Upper lobe of left lung (tissue), 6 donors: ENCODE data around the gene LGALS9. TPM values are rescaled to one million over a fixed set of nuclear protein-coding genes. Genes with fewer than 3 reads are reported as not detected.

Experiments used
- ATAC-seq, 2 donors: fragments of 200-7000 bp; cut with Tn5 transposase; one replicate each; pipeline ENCODE4 v1.9.1; 2022; ENCODE audit warnings: mild to moderate bottlenecking in 2 of 2, moderate library complexity in 2 of 2; ENCODE audit not compliant: low FRiP score in 2 of 2
- DNase-seq, 2 donors: peaks; one replicate each; pipeline ENCODE4 v3.0.0-alpha.2; 2019 to 2020
- H3K27ac ChIP-seq, 4 donors: fragments of 200-600 bp; sonication (generic); one replicate each; pipeline ENCODE4 v1.5.1; 2016 to 2019
- H3K27me3 ChIP-seq, 4 donors: fragments of 200-600 bp; sonication (generic); one replicate each; pipeline ENCODE4 v1.5.1; 2017 to 2019
- H3K36me3 ChIP-seq, 4 donors: fragments of 200-600 bp; sonication (generic); one replicate each; pipeline ENCODE4 v1.5.1; 2016 to 2019
- H3K4me1 ChIP-seq, 4 donors: fragments of 200-600 bp; sonication (generic); one replicate each; pipeline ENCODE4 v1.5.1; 2018 to 2019
- H3K4me3 ChIP-seq, 4 donors: fragments of 200-600 bp; sonication (generic); one replicate each; pipeline ENCODE4 v1.5.1; 2017 to 2019; ENCODE audit warnings: mild to moderate bottlenecking in 2 of 4, moderate library complexity in 1 of 4
- H3K9me3 ChIP-seq, 4 donors: fragments of 200-600 bp; sonication (generic); one replicate each; pipeline ENCODE4 v1.5.1; 2018 to 2019
- CTCF ChIP-seq, 6 experiments: fragments of 450-650 bp in 4 of 6; fragments of 200-600 bp in 2 of 6; sonication (generic) in 2 of 6; IDR thresholded peaks; one replicate each; pipeline ENCODE4 v1.5.1; 2016 to 2019; ENCODE audit warnings: antibody characterized with exemption in 6 of 6
- EP300 ChIP-seq, 4 donors: sonication (generic); formaldehyde crosslinking; IDR thresholded peaks; one replicate each; pipeline ENCODE4 v1.5.1; 2017; ENCODE audit warnings: antibody characterized with exemption in 4 of 4, control low read depth in 2 of 4
- POLR2A ChIP-seq, 4 donors: fragments of 450-650 bp; IDR thresholded peaks; one replicate each; pipeline ENCODE4 v1.5.1; 2016 to 2017; ENCODE audit warnings: antibody characterized with exemption in 4 of 4, mild to moderate bottlenecking in 2 of 4
- POLR2AphosphoS5 ChIP-seq, 2 donors: sonication (generic); formaldehyde crosslinking; IDR thresholded peaks; one replicate each; pipeline ENCODE4 v1.5.1; 2017; ENCODE audit warnings: antibody characterized with exemption in 2 of 2
- WGBS, 2 donors: methylation state at CpG; one replicate each; pipeline ENCODE4 v1.1.5; 2017 to 2018; 5-methylcytosine and 5-hydroxymethylcytosine counted together
- total RNA-seq, 6 donors: library from RNA; depleted of rRNA in 4 of 6; stranded (reverse); fragments of >200 nt in 4 of 6; gene quantifications; one replicate each; pipeline versions ENCODE4 v1.1.0 to v1.2.1, GENCODE V29; 2016 to 2021
- donor health status: DM: no; HTN: no; CAD: no; lungs with moderate emphysema.
- donor health status: DM: no; HTN: yes; CAD: no; lungs with severe emphysema.

Gene LGALS9
- total RNA-seq, 6 donors from 2014 or later, result 64.6 to 238 (median 150) TPM

DNA sequence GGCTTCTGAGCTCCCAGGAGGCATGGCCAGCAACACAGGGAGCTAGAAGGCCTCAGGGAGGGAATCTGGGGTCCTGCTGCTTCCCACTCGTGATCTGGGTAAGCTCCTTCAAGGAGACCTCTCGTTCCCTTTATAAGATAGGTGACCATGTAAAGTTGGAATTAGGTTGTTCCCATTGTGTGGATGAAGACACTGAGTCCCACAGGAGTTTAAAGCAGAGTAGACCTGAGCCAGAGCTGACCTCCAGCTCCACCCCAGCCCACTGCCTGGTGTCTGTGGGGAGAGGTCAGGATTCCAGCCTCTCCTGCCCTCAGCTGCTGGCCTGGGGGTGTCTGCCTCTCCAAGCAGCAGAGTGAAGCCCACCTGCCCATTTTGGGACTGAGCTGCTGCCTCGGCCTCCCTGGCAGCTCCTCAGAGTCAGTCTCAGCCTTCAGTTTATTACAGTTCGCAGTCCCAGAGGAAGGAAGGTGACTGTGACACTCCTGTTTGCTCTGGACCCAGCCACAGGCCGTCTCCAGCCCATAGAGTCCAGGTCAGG is 33.1 kb upstream of the LGALS9 start:
- H3K9me3 ChIP-seq, result no peaks in the 10 kb centered on the region
- H3K4me1 ChIP-seq, result peaks cover 0 to 9% (median 2%) of the 10 kb centered on the region in 4 donors
- WGBS, 2 donors, result 76 to 92% methylated on average over 2 to 5 of the region's 5 CpGs
- H3K27me3 ChIP-seq, result no peaks in the 10 kb centered on the region
- no peak overlapping the region for H3K27ac ChIP-seq
- TF ChIP-seq CTCF (IDR thresholded peaks at IDR 0.05) (no peak), POLR2AphosphoS5 (IDR thresholded peaks at IDR 0.05) (no peak), POLR2A (IDR thresholded peaks at IDR 0.05) (no peak), EP300 (IDR thresholded peaks at IDR 0.05) (no peak)
- no peak overlapping the region for H3K4me3 ChIP-seq
- H3K36me3 ChIP-seq, result peaks cover 0 to 50% (median 22%) of the 10 kb centered on the region in 4 donors
- ATAC-seq (no peak), DNase-seq (no peak)

DNA sequence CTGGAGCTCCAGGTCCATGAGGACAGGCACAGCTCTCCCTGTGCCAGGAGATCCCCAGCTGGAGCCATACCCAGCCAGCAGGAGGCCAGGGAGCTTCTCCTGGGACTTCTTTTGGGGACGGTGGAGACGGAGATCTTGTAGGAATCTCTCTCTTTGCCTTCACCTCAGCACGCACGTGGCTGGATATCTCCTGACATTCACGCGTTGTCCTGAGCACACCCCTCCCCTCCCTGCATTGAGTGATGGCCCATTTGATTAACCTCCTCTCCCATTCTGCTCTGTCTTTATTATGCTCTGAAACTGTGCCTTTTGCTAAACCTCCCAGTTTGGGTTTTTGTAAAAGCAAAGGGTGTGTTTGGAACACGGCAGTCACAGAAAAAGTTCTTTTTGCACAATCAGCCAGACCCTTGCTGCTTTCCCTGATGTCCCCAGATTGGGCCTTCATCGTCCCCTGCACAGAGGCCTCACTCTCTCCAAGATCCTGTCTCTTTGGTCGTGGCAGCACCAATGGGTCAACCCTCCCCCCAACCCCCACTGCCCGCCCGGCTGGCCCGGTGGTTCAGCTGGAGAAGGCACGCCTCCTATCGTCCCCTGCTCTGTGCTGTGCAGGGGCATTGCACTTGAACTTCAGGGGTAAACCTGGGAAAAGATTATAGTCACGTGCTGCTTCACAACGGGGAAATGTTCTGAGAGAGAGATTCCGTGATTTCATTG is 32.5 kb upstream of the LGALS9 start:
- 86 to 90% methylated on average over 15 to 17 of the region's 17 CpGs for WGBS, 2 donors
- no peak for DNase-seq
- Histone ChIP-seq H3K9me3 (no peaks in the 10 kb centered on the region), H3K27me3 (no peaks in the 10 kb centered on the region), H3K36me3 (peaks cover 0 to 45% (median 20%) of the 10 kb centered on the region in 4 donors), H3K4me1 (peaks cover 0 to 9% (median 2%) of the 10 kb centered on the region in 4 donors), H3K4me3 (no peak overlapping the region), H3K27ac (peak overlapping the region in 1 of 4 donors; percentile 16)
- no peak for ATAC-seq
- TF ChIP-seq POLR2A (IDR thresholded peaks at IDR 0.05), result no peak
- no peak for TF ChIP-seq POLR2AphosphoS5 (IDR thresholded peaks at IDR 0.05)
- no peak for TF ChIP-seq EP300 (IDR thresholded peaks at IDR 0.05)
- no peak for TF ChIP-seq CTCF (IDR thresholded peaks at IDR 0.05)

DNA sequence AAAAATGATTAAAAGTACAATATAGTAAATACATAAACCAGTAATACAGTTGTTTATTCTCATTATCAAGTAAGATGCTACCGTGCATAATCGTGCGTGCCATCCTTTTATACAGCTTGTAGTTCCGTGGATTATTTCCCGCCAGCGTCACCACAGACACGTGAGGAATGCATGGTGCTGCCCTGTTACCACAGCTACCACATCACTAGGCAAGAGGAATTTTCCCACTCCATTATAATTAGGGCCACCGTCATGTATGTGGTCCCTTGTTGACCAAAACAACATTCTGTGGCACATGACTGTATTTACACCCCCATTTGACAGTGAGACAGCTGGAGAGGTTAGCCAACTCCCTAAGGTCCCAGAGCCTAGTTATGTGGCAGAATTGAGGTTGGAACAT is 30.5 kb upstream of the LGALS9 start:
- no peak overlapping the region for H3K4me3 ChIP-seq
- peaks cover 9 to 52% (median 32%) of the 10 kb centered on the region in 4 donors for H3K36me3 ChIP-seq
- ATAC-seq, result no peak
- 90 to 94% methylated on average over 8 of the region's 8 CpGs for WGBS, 2 donors
- TF ChIP-seq EP300 (IDR thresholded peaks at IDR 0.05) (no peak), CTCF (IDR thresholded peaks at IDR 0.05) (no peak), POLR2AphosphoS5 (IDR thresholded peaks at IDR 0.05) (no peak), POLR2A (IDR thresholded peaks at IDR 0.05) (no peak)
- no peak for DNase-seq
- H3K27me3 ChIP-seq, result no peaks in the 10 kb centered on the region
- H3K27ac ChIP-seq, result no peak overlapping the region
- no peaks in the 10 kb centered on the region for H3K9me3 ChIP-seq
- H3K4me1 ChIP-seq, result peaks cover 0 to 9% (median 2%) of the 10 kb centered on the region in 4 donors

- TF ChIP-seq EP300 (IDR thresholded peaks at IDR 0.05) (no peak), POLR2AphosphoS5 (IDR thresholded peaks at IDR 0.05) (no peak), POLR2A (IDR thresholded peaks at IDR 0.05) (no peak), CTCF (IDR thresholded peaks at IDR 0.05) (peak; percentile 80 to 91 (median 86))
- Histone ChIP-seq H3K9me3 (no peaks in the 10 kb centered on the region), H3K4me1 (peaks cover 0 to 9% (median 2%) of the 10 kb centered on the region in 4 donors), H3K27me3 (no peaks in the 10 kb centered on the region), H3K36me3 (peaks cover 9 to 61% (median 40%) of the 10 kb centered on the region in 4 donors), H3K27ac (no peak overlapping the region), H3K4me3 (no peak overlapping the region)
- ATAC-seq (peak; percentile 59 to 74), DNase-seq (peak in 1 of 2 donors; percentile 74)
- 69 to 84% methylated on average over 8 to 11 of the region's 11 CpGs for WGBS, 2 donors
These were observed 29.7 kb upstream of the LGALS9 start for GRCh38 chr17:27601069-27601974.
